HepG2 (cell line): ENCODE measurements around the gene KIAA1328. TPM values are rescaled to one million over a fixed set of nuclear protein-coding genes. Genes with fewer than 3 reads are reported as not detected.

ENCODE experiments used
- ATAC-seq: fragments of 200-7000 bp; cut with Tn5 transposase; 3 replicates; pipeline ENCODE4 v1.9.1; 2020; ENCODE audit warnings: mild to moderate bottlenecking, moderate library complexity
- BruUV-seq: library from RNA; stranded (reverse); fragments of 400-500 nt; replicated peaks from 2 replicates; lab custom pipeline; 2021; lab: Mats Ljungman, UMichigan
- CTCF ChIA-PET: fragments of 300-600 bp; formaldehyde crosslinking; extraction: SDS; loops from one replicate; lab custom pipeline; 2021; ENCODE audit warnings: low total read pairs, inconsistent platforms, low intra/inter-chr PET ratio; lab: Yijun Ruan, JAX
- POLR2A ChIA-PET: fragments of 350-600 bp; sonication (Branson Sonifier 250); formaldehyde crosslinking; loops from one replicate; lab custom pipeline; 2020; ENCODE audit warnings: antibody characterized with exemption, inconsistent platforms; lab: Yijun Ruan, JAX
- DNase-seq: peaks from one replicate; pipeline ENCODE4 v3.0.0-alpha.2; 2015; ENCODE audit warnings: low spot score
- FAIRE-seq: peaks from 3 replicates; lab custom pipeline; 2011; peaks lifted over from hg19 to GRCh38; lab: Jason Lieb, UNC
- H2AFZ ChIP-seq: one replicate; pipeline ENCODE4 v1.6.1; 2011; ENCODE audit warnings: low read length, inconsistent platforms
- H3K27ac ChIP-seq: fragments of 300-600 bp; 3 replicates; pipeline ENCODE4 v1.8.0; 2011; ENCODE audit warnings: mixed run types, mild to moderate bottlenecking, mixed read lengths, low read length, inconsistent platforms; ENCODE audit not compliant: insufficient read depth; ENCODE audit errors: extremely low read length
- H3K27me3 ChIP-seq, 2 experiments: fragments of 200-600 bp in 1 of 2; 2 replicates in 1 of 2; 3 replicates in 1 of 2; pipeline versions ENCODE4 v1.6.0 to v1.8.0; 2011; ENCODE audit warnings: low read length in 2 of 2, mild to moderate bottlenecking in 2 of 2, moderate library complexity in 2 of 2, inconsistent platforms in 1 of 2; ENCODE audit not compliant: insufficient read depth in 2 of 2, control insufficient read depth in 1 of 2
- H3K36me3 ChIP-seq, 2 experiments: fragments of 200-600 bp in 1 of 2; replicated peaks in 1 of 2; 2 replicates in 1 of 2; 3 replicates in 1 of 2; pipeline versions ENCODE4 v1.5.1 to v1.8.0; 2011; ENCODE audit warnings: low read length in 2 of 2, inconsistent platforms in 1 of 2; ENCODE audit not compliant: insufficient read depth in 2 of 2, control insufficient read depth in 1 of 2
- H3K4me1 ChIP-seq: 2 replicates; pipeline ENCODE4 v1.5.1; 2012; ENCODE audit warnings: low read length, inconsistent platforms; ENCODE audit not compliant: insufficient read depth
- H3K4me2 ChIP-seq: 2 replicates; pipeline ENCODE4 v1.6.0; 2011; ENCODE audit warnings: low read depth, low read length, inconsistent platforms
- H3K4me3 ChIP-seq, 3 experiments: fragments of 200-600 bp in 1 of 3; sonication (generic), shearing (Covaris generic) in 1 of 3; replicated peaks in 1 of 3; 2 replicates each; pipeline ENCODE4 v1.5.1; 2011 to 2016; ENCODE audit warnings: low read length in 3 of 3, inconsistent platforms in 2 of 3, low read depth in 2 of 3, mild to moderate bottlenecking in 2 of 3, control low read depth in 1 of 3, mixed read lengths in 1 of 3; ENCODE audit not compliant: insufficient read depth in 1 of 3
- H3K79me2 ChIP-seq: one replicate; pipeline ENCODE4 v1.6.1; 2011; ENCODE audit warnings: low read length, inconsistent platforms; ENCODE audit not compliant: insufficient read depth
- H3K9ac ChIP-seq: 2 replicates; pipeline ENCODE4 v1.6.0; 2011; ENCODE audit warnings: mild to moderate bottlenecking, low read depth, low read length, inconsistent platforms; ENCODE audit not compliant: insufficient read depth
- H3K9me3 ChIP-seq: 2 replicates; pipeline ENCODE4 v1.5.1; 2012; ENCODE audit warnings: mild to moderate bottlenecking, low read length
- H4K20me1 ChIP-seq: 2 replicates; pipeline ENCODE4 v1.6.0; 2011; ENCODE audit warnings: inconsistent platforms, mild to moderate bottlenecking, low read length, moderate library complexity; ENCODE audit not compliant: insufficient read depth
- FOXK1 ChIP-seq: sonication (generic); formaldehyde crosslinking; IDR thresholded peaks from 2 replicates; pipeline ENCODE4 v1.4.0; 2020; ENCODE audit warnings: low read depth, missing genetic modification reagents, borderline replicate concordance
- HDAC1 ChIP-seq: sonication (generic); formaldehyde crosslinking; IDR thresholded peaks from 2 replicates; pipeline ENCODE4 v1.5.1; 2020; ENCODE audit warnings: mild to moderate bottlenecking, missing genetic modification reagents
- HMGA1 ChIP-seq: sonication (generic); formaldehyde crosslinking; conservative IDR thresholded peaks from 2 replicates; pipeline ENCODE4 v1.4.0; 2020; ENCODE audit warnings: missing genetic modification reagents
- HNRNPH1 ChIP-seq: fragments of 200-400 bp; formaldehyde crosslinking; optimal IDR thresholded peaks from 2 replicates; pipeline ENCODE3; 2017; ENCODE audit warnings: mild to moderate bottlenecking, low read depth, low read length
- KDM1A ChIP-seq: IDR thresholded peaks from 2 replicates; pipeline ENCODE4 v1.6.1; 2016; ENCODE audit warnings: missing compliant biosample characterization
- KIAA2018 ChIP-seq: sonication (generic); formaldehyde crosslinking; IDR thresholded peaks from 2 replicates; pipeline ENCODE4 v1.5.0; 2020; ENCODE audit warnings: mild to moderate bottlenecking, missing genetic modification reagents, borderline replicate concordance
- ZNF124 ChIP-seq: sonication (generic); formaldehyde crosslinking; IDR thresholded peaks from 2 replicates; pipeline ENCODE4 v1.4.0; 2020; ENCODE audit warnings: missing genetic modification reagents
- ZNF33B ChIP-seq: sonication (generic); formaldehyde crosslinking; IDR thresholded peaks from 2 replicates; pipeline ENCODE4 v1.5.1; 2020; ENCODE audit warnings: mild to moderate bottlenecking, missing genetic modification reagents
- WGBS: methylation state at CpG from one replicate; pipeline ENCODE4 v1.1.6; 2017; ENCODE audit warnings: low lambda C conversion rate; 5-methylcytosine and 5-hydroxymethylcytosine counted together
- in situ Hi-C: cut with HindIII; loops from 2 replicates; pipeline ENCODE4 v1.10.0; 2017; ENCODE audit warnings: low pct_unique_long_range_greater_than_20kb; ENCODE audit not compliant: extremely low pct_ligation_motif_present
- intact Hi-C: fragments of 100-400 bp; cut with micrococcal nuclease; formaldehyde crosslinking; loops from one replicate; pipeline ENCODE4 v1.10.0; 2022; ENCODE audit not compliant: unreplicated experiment
- polyA plus RNA-seq, 8 experiments: library from polyadenylated mRNA; depleted of rRNA in 3 of 8; stranded (reverse) in 7 of 8; unstranded in 1 of 8; fragments of >200 nt; fragmentation: Illumina TruSeq in 4 of 8; extraction: Trizol in 4 of 8; gene quantifications; 2 replicates each; pipeline versions ENCODE4 v1.2.1 to v1.2.3, GENCODE V29; 2011 to 2016; ENCODE audit warnings: low read depth in 4 of 8, missing spikeins in 1 of 8, mixed read lengths in 1 of 8; ENCODE audit not compliant: insufficient read depth in 1 of 8
- total RNA-seq, 5 experiments: library from RNA; depleted of rRNA; stranded (reverse); fragments of >200 nt; fragmentation: Illumina TruSeq; extraction: Trizol; gene quantifications; 2 replicates each; pipeline ENCODE4 v1.2.3, GENCODE V29; 2016; ENCODE audit warnings: low read depth in 1 of 5

The KIAA1328 gene
- total and polyA plus RNA-seq, 2 of the 13 experiments (the other 11 are each of a cell fraction or from before 2014, with no cell fraction given), result 4.1 to 6.0 TPM

DNA sequence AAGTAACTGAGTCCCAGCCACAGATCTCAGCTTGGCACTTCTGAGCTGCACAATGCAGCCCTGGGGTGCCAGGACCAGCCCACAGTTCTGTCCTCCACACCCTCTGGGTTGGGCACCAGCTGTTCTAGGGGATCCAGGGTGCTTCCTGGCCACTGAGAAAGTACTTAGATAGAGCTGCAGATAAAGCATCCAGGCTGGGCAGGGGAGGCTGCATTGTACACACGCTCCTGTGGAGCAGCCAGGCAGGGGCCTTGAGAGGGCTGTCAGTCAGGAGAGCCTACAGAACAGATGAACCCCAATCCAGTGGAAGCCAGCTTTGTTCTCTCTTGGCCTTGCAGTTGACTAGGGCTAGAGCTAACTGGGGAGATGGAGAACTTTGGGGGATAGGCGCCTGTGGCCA lies 104.6 kb downstream of the KIAA1328 start:
- POLR2A ChIA-PET, result no interaction called here
- in situ Hi-C loops, result loop anchor here (25.0 kb wide), 1 partner anchor 554 kb away; no protein-coding TSS in a partner anchor
- ATAC-seq, result no peak

More for the DNA sequence above, 104.6 kb downstream of the KIAA1328 start:
- CTCF ChIA-PET, result no interaction called here
- Histone ChIP-seq H3K4me3 (no peak overlapping the region), H2AFZ (no peak overlapping the region), H3K27me3 (no peaks in the 10 kb centered on the region), H3K9me3 (peaks cover 4% of the 10 kb centered on the region; the same call in 1 of the 2 replicates), H3K36me3 (no peaks in the 10 kb centered on the region), H3K4me1 (no peaks in the 10 kb centered on the region), H3K79me2 (no peaks in the 10 kb centered on the region), H4K20me1 (no peaks in the 10 kb centered on the region), H3K4me2 (no peak overlapping the region), H3K9ac (no peak overlapping the region), H3K27ac (no peak overlapping the region)
- FAIRE-seq (no peak), DNase-seq (no peak)
- WGBS, result 100% methylated on average over 1 of the region's 2 CpGs
- TF ChIP-seq HDAC1 (CRISPR knock-in tag) (no peak), KDM1A (CRISPR knock-in tag) (no peak), HNRNPH1 (no peak), ZNF124 (no peak), ZNF33B (CRISPR knock-in tag) (no peak), FOXK1 (CRISPR knock-in tag) (no peak), KIAA2018 (CRISPR knock-in tag) (no peak), HMGA1 (CRISPR knock-in tag) (no peak)
- BruUV-seq, result no TSS peak
- intact Hi-C loops, result no loop called here
